SK-N-SH (cell line): Measurements from ENCODE around the gene FAP. TPM values are rescaled to one million over a fixed set of nuclear protein-coding genes. Genes with fewer than 3 reads are reported as not detected.
A peak's percentile ranks its signal among the peaks of the same experiment; 100 is the strongest.

Source experiments
- CTCF ChIA-PET: fragments of 300-600, 350-600 bp; formaldehyde crosslinking; extraction: SDS; loops from one replicate; lab custom pipeline; 2021; lab: Yijun Ruan, JAX
- POLR2A ChIA-PET: fragments of 350-600 bp; sonication (Branson Sonifier 250); formaldehyde crosslinking; extraction: SDS; loops from one replicate; lab custom pipeline; 2020; ENCODE audit warnings: antibody characterized with exemption, inconsistent platforms; lab: Yijun Ruan, JAX
- DNase-seq: peaks from one replicate; pipeline ENCODE4 v3.0.0; 2012
- H2AFZ ChIP-seq: fragments of 200-600 bp; sonication (generic); 2 replicates; pipeline ENCODE4 v1.8.1; 2016; ENCODE audit warnings: antibody characterized with exemption, mild to moderate bottlenecking, low read depth
- H3F3A ChIP-seq: fragments of 200-600 bp; sonication (generic); replicated peaks from 2 replicates; pipeline ENCODE3; 2016; ENCODE audit warnings: antibody characterized with exemption, mild to moderate bottlenecking; ENCODE audit not compliant: insufficient read depth
- H3K27ac ChIP-seq, 2 experiments: fragments of 200-500 bp in 1 of 2; fragments of 200-600 bp in 1 of 2; sonication (Bioruptor generic) in 1 of 2; sonication (generic), shearing (Covaris generic) in 1 of 2; 2 replicates each; pipeline versions ENCODE4 v1.5.1 to v1.6.1; 2014 to 2016; ENCODE audit warnings: low read depth in 2 of 2, inconsistent platforms in 1 of 2, low read length in 1 of 2, mild to moderate bottlenecking in 1 of 2, mixed read lengths in 1 of 2
- H3K27me3 ChIP-seq: fragments of 200-600 bp; sonication (generic), shearing (Covaris generic); 2 replicates; pipeline ENCODE4 v1.6.1; 2016; ENCODE audit warnings: mixed run types; ENCODE audit not compliant: insufficient read depth
- H3K36me3 ChIP-seq, 2 experiments: fragments of 200-500 bp in 1 of 2; fragments of 200-600 bp in 1 of 2; sonication (Bioruptor generic) in 1 of 2; sonication (generic) in 1 of 2; replicated peaks in 1 of 2; 2 replicates each; pipeline versions ENCODE3 to v1.5.1; 2014 to 2016; ENCODE audit warnings: low read length in 1 of 2, mild to moderate bottlenecking in 1 of 2; ENCODE audit not compliant: insufficient read depth in 2 of 2, control insufficient read depth in 1 of 2
- H3K4me1 ChIP-seq, 2 experiments: fragments of 200-500 bp in 1 of 2; fragments of 200-600 bp in 1 of 2; sonication (Bioruptor generic) in 1 of 2; sonication (generic), shearing (Covaris generic) in 1 of 2; 2 replicates each; pipeline versions ENCODE4 v1.5.1 to v1.6.1; 2014 to 2016; ENCODE audit warnings: low read depth in 1 of 2, low read length in 1 of 2, mixed run types in 1 of 2; ENCODE audit not compliant: insufficient read depth in 2 of 2, control insufficient read depth in 1 of 2
- H3K4me2 ChIP-seq: fragments of 200-600 bp; sonication (generic), shearing (Covaris generic); 2 replicates; pipeline ENCODE4 v1.6.1; 2017; ENCODE audit warnings: mixed run types
- H3K4me3 ChIP-seq, 2 experiments: fragments of 200-500 bp in 1 of 2; fragments of 200-600 bp in 1 of 2; sonication (Bioruptor generic) in 1 of 2; sonication (generic), shearing (Covaris generic) in 1 of 2; 2 replicates each; pipeline versions ENCODE4 v1.5.1 to v1.8.1; 2014 to 2016; ENCODE audit warnings: low read depth in 2 of 2, inconsistent platforms in 1 of 2, low read length in 1 of 2, mild to moderate bottlenecking in 1 of 2, mixed read lengths in 1 of 2, moderate library complexity in 1 of 2
- H3K79me2 ChIP-seq: fragments of 200-600 bp; sonication (generic); 2 replicates; pipeline ENCODE4 v1.8.1; 2017; ENCODE audit warnings: mild to moderate bottlenecking; ENCODE audit not compliant: insufficient read depth
- H3K9ac ChIP-seq: fragments of 200-600 bp; sonication (generic); 2 replicates; pipeline ENCODE4 v1.6.1; 2017; ENCODE audit warnings: mixed run types
- H3K9me2 ChIP-seq: fragments of 200-600 bp; sonication (generic); 2 replicates; pipeline ENCODE4 v1.6.1; 2017; ENCODE audit warnings: mixed run types
- H3K9me3 ChIP-seq: fragments of 200-600 bp; sonication (generic); 2 replicates; pipeline ENCODE4 v1.6.1; 2017; ENCODE audit warnings: mixed run types, mild to moderate bottlenecking, moderate library complexity
- H4K20me1 ChIP-seq: fragments of 200-600 bp; sonication (generic); 2 replicates; pipeline ENCODE4 v1.6.1; 2017; ENCODE audit warnings: mild to moderate bottlenecking, mixed run types; ENCODE audit not compliant: insufficient read depth
- ELF1 ChIP-seq: IDR thresholded peaks from 2 replicates; pipeline ENCODE4 v1.4.0; 2012
- FOXM1 ChIP-seq: IDR thresholded peaks from 2 replicates; pipeline ENCODE4 v1.4.0; 2012; ENCODE audit warnings: low read depth, mild to moderate bottlenecking
- JUND ChIP-seq: IDR thresholded peaks from 2 replicates; pipeline ENCODE4 v1.4.0; 2012
- NFIC ChIP-seq: IDR thresholded peaks from 2 replicates; pipeline ENCODE4 v1.4.0; 2012; ENCODE audit warnings: borderline replicate concordance
- RCOR1 ChIP-seq: fragments of 150-350 bp; IDR thresholded peaks from 2 replicates; pipeline ENCODE4 v1.6.1; 2017; ENCODE audit warnings: antibody characterized with exemption, low read length
- SMC3 ChIP-seq: IDR thresholded peaks from 2 replicates; pipeline ENCODE4 v1.6.1; 2012; ENCODE audit warnings: low read depth, low read length, improper control_type of control experiment
- WGBS: methylation state at CpG from one replicate; pipeline ENCODE4 v1.1.6; 2017; ENCODE audit warnings: low lambda C conversion rate; 5-methylcytosine and 5-hydroxymethylcytosine counted together
- polyA plus RNA-seq, 3 experiments: library from polyadenylated mRNA; depleted of rRNA; stranded (reverse); fragments of >200 nt; gene quantifications; 2 replicates each; pipeline ENCODE4 v1.2.3, GENCODE V29; 2012
- TF ChIP-seq, protein P1 (sequence below): fragments of 150-350 bp; IDR thresholded peaks from 2 replicates; pipeline ENCODE4 v1.6.1; 2016; ENCODE audit warnings: mild to moderate bottlenecking, low read depth, low read length
- TF ChIP-seq, protein P2 (sequence below): fragments of 200-600 bp; sonication (generic); IDR thresholded peaks from 2 replicates; pipeline ENCODE4 v1.6.1; 2017; ENCODE audit warnings: antibody characterized with exemption, mild to moderate bottlenecking, moderate library complexity
- TF ChIP-seq, protein P3 (sequence below): IDR thresholded peaks from 2 replicates; pipeline ENCODE4 v1.4.0; 2012; ENCODE audit warnings: low read depth

FAP gene
- polyA plus RNA-seq, 1 of the 3 experiments (the other 2 are of a cell fraction) = 36.9 TPM

DNA sequence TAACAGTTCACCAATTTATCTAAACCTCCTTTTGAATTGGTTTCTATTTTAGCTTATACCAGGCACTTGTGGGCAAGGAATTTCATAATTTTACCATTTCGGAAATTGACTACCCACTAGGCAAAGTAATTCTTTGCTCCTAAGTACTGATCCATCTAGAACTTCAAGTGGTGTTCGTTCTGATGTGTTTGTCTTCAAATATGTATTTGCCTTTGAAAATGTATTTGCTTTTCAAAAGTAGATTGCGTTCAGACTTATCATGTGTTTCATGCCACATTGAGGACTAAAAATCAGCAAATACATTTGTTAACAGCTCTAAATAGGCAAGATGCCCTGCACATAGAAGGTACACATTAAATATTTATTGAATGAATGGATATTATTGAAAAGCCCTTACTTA, 48.5 kb upstream of the FAP start:
- CTCF ChIA-PET = interaction anchor here (1.1 to 9.4 kb wide), 4 partner anchors 9 to 71 kb away, joined by 4 to 104 read pairs (median 5); no protein-coding TSS in a partner anchor

DNA sequence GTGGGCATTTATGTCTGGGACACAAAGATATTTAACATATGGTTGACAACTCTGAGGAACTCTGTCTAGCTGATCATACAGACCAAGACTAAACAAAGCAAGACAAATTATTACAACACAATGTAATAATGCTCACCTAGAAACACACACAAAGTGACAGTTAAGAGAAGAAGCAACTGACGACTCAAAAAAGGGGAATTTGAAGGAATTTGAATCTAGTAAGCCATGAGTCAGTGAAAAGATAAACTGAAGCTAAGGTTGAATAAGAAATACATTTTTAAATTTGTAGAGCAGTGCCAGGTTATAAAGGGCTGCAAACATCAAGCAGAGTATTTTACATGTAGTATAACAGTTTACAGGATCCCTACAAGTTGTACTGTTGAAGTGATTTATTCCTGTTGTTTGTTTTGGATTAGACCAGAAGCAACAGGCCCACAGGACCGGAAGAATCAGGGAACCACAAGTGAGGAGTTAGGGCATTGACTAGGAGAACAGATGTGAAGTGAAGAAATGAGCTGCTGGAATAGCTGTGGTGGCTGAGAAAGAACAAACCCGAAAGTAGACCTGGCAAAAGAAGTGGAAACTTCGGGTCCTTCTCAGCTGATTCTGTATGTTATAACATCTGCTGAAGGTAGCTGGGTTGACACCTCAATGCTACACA, 39.6 kb upstream of the FAP start:
- H3K4me2 ChIP-seq = no peak overlapping the region
- POLR2A ChIA-PET = no interaction called here

More for the DNA sequence above, 48.5 kb upstream of the FAP start:
- Histone ChIP-seq H2AFZ (no peak overlapping the region), H3K36me3 (peaks cover 0 to 3% of the 10 kb centered on the region in 2 experiments), H3K9me3 (no peaks in the 10 kb centered on the region), H3K4me3 (no peak overlapping the region), H3K27me3 (no peaks in the 10 kb centered on the region), H3K9me2 (no peaks in the 10 kb centered on the region), H3K9ac (no peak overlapping the region), H4K20me1 (no peaks in the 10 kb centered on the region), H3F3A (peaks cover 11% of the 10 kb centered on the region), H3K4me1 (peaks cover 0 to 11% of the 10 kb centered on the region in 2 experiments; a peak in 2 of 4 replicates), H3K27ac (no peak overlapping the region), H3K4me2 (no peak overlapping the region), H3K79me2 (no peaks in the 10 kb centered on the region)
- POLR2A ChIA-PET = no interaction called here
- TF ChIP-seq FOXM1 (no peak), NFIC (no peak), RCOR1 (no peak)
- TF ChIP-seq, protein P1, sequence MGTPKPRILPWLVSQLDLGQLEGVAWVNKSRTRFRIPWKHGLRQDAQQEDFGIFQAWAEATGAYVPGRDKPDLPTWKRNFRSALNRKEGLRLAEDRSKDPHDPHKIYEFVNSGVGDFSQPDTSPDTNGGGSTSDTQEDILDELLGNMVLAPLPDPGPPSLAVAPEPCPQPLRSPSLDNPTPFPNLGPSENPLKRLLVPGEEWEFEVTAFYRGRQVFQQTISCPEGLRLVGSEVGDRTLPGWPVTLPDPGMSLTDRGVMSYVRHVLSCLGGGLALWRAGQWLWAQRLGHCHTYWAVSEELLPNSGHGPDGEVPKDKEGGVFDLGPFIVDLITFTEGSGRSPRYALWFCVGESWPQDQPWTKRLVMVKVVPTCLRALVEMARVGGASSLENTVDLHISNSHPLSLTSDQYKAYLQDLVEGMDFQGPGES = no peak
- WGBS = 91% methylated on average over 3 of the region's 3 CpGs
- DNase-seq = no peak

DNA sequence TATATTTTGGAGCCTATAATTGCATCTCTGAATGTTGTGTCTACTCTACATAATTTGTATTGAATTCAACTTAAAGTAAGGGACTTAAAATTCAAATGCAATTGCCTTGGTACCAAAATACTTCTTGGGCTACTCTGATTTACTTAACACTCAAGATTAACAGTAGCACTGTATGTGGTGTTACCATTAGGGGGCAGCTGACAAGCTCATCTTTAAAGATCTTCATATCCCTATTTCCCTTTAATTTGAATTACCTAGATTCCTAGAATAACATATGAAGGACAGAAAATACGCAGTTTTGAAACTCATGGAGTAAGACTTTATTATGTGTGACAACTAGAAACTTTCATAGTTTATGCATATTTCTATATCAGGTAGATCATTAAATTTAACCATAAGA, 37.4 kb upstream of the FAP start:
- no peak overlapping the region for H3K4me3 ChIP-seq
- no peaks in the 10 kb centered on the region for H3F3A ChIP-seq
- no peaks in the 10 kb centered on the region for H3K79me2 ChIP-seq
- H3K27me3 ChIP-seq = no peaks in the 10 kb centered on the region
- no peak overlapping the region for H2AFZ ChIP-seq
- H3K9ac ChIP-seq = no peak overlapping the region
- no peak for DNase-seq
- POLR2A ChIA-PET = no interaction called here
- H3K27ac ChIP-seq = no peak overlapping the region
- no peak for TF ChIP-seq SMC3
- TF ChIP-seq, protein P2, sequence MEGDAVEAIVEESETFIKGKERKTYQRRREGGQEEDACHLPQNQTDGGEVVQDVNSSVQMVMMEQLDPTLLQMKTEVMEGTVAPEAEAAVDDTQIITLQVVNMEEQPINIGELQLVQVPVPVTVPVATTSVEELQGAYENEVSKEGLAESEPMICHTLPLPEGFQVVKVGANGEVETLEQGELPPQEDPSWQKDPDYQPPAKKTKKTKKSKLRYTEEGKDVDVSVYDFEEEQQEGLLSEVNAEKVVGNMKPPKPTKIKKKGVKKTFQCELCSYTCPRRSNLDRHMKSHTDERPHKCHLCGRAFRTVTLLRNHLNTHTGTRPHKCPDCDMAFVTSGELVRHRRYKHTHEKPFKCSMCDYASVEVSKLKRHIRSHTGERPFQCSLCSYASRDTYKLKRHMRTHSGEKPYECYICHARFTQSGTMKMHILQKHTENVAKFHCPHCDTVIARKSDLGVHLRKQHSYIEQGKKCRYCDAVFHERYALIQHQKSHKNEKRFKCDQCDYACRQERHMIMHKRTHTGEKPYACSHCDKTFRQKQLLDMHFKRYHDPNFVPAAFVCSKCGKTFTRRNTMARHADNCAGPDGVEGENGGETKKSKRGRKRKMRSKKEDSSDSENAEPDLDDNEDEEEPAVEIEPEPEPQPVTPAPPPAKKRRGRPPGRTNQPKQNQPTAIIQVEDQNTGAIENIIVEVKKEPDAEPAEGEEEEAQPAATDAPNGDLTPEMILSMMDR = 0 out of 2 replicates have a peak, but pooled peaks have one; percentile 9
- TF ChIP-seq, all 33 proteins: peak for 1
- Histone ChIP-seq H3K9me3 (no peaks in the 10 kb centered on the region), H3K4me1 (no peaks in the 10 kb centered on the region), H4K20me1 (no peaks in the 10 kb centered on the region), H3K9me2 (no peaks in the 10 kb centered on the region), H3K36me3 (no peaks in the 10 kb centered on the region), H3K4me2 (no peak overlapping the region)
- WGBS = 76% methylated on average over 1 of the region's 1 CpG
- CTCF ChIA-PET = interaction anchor here (1.1 to 5.2 kb wide), 4 partner anchors 17 to 127 kb away, joined by 3 to 22 read pairs (median 4); no protein-coding TSS in a partner anchor

More for the DNA sequence above, 39.6 kb upstream of the FAP start:
- Histone ChIP-seq H3K9me3 (no peaks in the 10 kb centered on the region), H3K27ac (no peak overlapping the region), H3K4me3 (no peak overlapping the region), H4K20me1 (no peaks in the 10 kb centered on the region), H2AFZ (no peak overlapping the region), H3K36me3 (no peaks in the 10 kb centered on the region), H3K9me2 (no peaks in the 10 kb centered on the region), H3K9ac (no peak overlapping the region), H3K4me1 (no peaks in the 10 kb centered on the region), H3K79me2 (no peaks in the 10 kb centered on the region), H3F3A (no peaks in the 10 kb centered on the region), H3K27me3 (no peaks in the 10 kb centered on the region)
- TF ChIP-seq, protein P3, sequence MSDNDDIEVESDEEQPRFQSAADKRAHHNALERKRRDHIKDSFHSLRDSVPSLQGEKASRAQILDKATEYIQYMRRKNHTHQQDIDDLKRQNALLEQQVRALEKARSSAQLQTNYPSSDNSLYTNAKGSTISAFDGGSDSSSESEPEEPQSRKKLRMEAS = no peak
- TF ChIP-seq ELF1 (no peak), NFIC (no peak), JUND (no peak)
- WGBS = 68% methylated on average over 4 of the region's 4 CpGs
- CTCF ChIA-PET = interaction anchor here (1.0 to 2.3 kb wide), 4 partner anchors 9 to 129 kb away, joined by 4 to 6 read pairs (median 4); no protein-coding TSS in a partner anchor
- DNase-seq = no peak
